ENCODE data around the gene SUN1. TPM values are rescaled to one million over a fixed set of nuclear protein-coding genes. Genes with fewer than 3 reads are reported as not detected.

Gene SUN1
- total RNA-seq, 3 donors from 2014 or later (not counting 1 experiment from before 2014, with no cell fraction given) = 40.2 to 63.5 (median 48.0) TPM

DNA sequence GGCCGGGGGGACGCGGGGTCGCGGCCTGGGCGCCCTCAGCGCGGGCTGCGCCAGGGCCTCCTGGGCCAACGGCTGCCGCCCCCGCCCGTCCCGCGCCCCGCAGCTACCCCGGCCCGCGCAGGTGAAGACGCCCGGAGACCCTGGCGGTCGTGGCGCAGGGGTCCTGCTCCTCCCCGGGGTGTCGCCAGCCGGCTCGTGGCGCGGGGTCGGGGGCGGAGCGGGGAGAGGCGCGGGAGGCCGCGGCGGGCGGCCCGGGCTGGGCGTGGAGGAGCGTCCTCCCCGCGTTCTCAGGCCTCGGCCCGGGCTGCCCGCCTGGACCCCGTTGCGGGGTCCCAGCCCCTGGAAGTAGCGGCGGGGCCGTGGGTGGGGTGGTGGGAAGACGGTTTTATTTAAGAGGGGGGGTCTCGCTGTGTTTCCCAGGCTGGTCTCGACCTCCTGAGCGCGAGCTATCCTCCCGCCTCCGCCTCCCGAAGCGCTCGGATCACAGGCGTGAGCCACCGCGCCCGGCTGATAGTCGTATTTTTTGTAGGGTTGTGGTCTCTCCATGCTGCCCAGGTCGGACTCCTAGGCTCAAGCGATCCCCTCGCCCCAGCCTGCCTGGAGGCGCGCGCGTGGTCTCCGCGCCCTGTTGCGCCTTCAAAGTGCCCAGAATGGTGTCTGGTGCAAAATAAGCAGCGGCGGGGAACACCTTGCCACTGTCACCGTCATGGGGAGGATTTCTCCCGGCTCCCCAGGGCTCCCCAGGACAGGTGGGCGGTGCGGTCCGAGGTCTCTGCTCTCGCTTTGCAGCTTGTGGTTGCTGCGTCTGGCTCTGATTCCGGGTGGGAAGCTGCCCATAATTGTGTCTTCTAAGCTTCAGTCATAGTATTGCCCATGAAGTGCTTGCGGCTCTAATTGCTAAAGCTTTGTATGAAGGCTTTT, 15.3 kb upstream of the SUN1 start:
- Mint-ChIP-seq H3K27me3 (ENCODE audit: low read depth in 2 of 2) (peaks cover 16 to 31% of the 10 kb centered on the region in 2 donors), H3K4me1 (peaks cover 38 to 44% of the 10 kb centered on the region in 2 donors), H3K4me3 (peak overlapping the region; percentile 93), H3K27ac (peak overlapping the region; percentile 72 to 84), H3K9me3 (no peaks in the 10 kb centered on the region), H3K36me3 (no peaks in the 10 kb centered on the region)
- Histone ChIP-seq H3K4me1 (ENCODE audit: control insufficient read depth, insufficient read depth, low read length) (peaks cover 37% of the 10 kb centered on the region), H3K27me3 (ENCODE audit: control insufficient read depth, insufficient read depth, low read length) (peaks cover 5% of the 10 kb centered on the region), H3K9me3 (ENCODE audit: control insufficient read depth, insufficient read depth, low read length) (no peaks in the 10 kb centered on the region), H3K4me3 (ENCODE audit: low read length) (peak overlapping the region; percentile 52), H3K27ac (ENCODE audit: low read length) (no peak overlapping the region), H3K36me3 (ENCODE audit: control insufficient read depth, insufficient read depth, low read length) (no peaks in the 10 kb centered on the region)
- WGBS (ENCODE audit: insufficient coverage) = under 1% methylated on average over 87 of the region's 88 CpGs
- intact Hi-C loops (cut with micrococcal nuclease) = no loop called here
- peak; percentile 6 to 14 (median 11) for ATAC-seq
- DNase-seq = peak in 1 of 2 donors; percentile 49
- TF ChIP-seq CTCF (IDR thresholded peaks at IDR 0.05) = no peak

GRCh38 chr7:818031-818699, 14.1 kb upstream of the SUN1 start:
- H3K36me3 ChIP-seq (ENCODE audit: control insufficient read depth, insufficient read depth, low read length) = no peaks in the 10 kb centered on the region
- H3K9me3 ChIP-seq (ENCODE audit: control insufficient read depth, insufficient read depth, low read length) = no peaks in the 10 kb centered on the region
- Mint-ChIP-seq H3K36me3 (no peaks in the 10 kb centered on the region), H3K9me3 (no peaks in the 10 kb centered on the region), H3K27ac (peak overlapping the region; percentile 72 to 84), H3K27me3 (ENCODE audit: low read depth in 2 of 2) (peaks cover 16 to 22% of the 10 kb centered on the region in 2 donors), H3K4me1 (peaks cover 34 to 36% of the 10 kb centered on the region in 2 donors), H3K4me3 (peak overlapping the region; percentile 93)
- DNase-seq (peak in 1 of 2 donors; percentile 46), ATAC-seq (no peak)
- peaks cover 4% of the 10 kb centered on the region for H3K27me3 ChIP-seq (ENCODE audit: control insufficient read depth, insufficient read depth, low read length)
- intact Hi-C loops (cut with micrococcal nuclease) = no loop called here
- TF ChIP-seq CTCF (IDR thresholded peaks at IDR 0.05) = peak; percentile 44
- H3K4me1 ChIP-seq (ENCODE audit: control insufficient read depth, insufficient read depth, low read length) = peaks cover 25% of the 10 kb centered on the region
- no peak overlapping the region for H3K4me3 ChIP-seq (ENCODE audit: low read length)
- 82% methylated on average over 7 of the region's 8 CpGs for WGBS (ENCODE audit: insufficient coverage)
- H3K27ac ChIP-seq (ENCODE audit: low read length) = no peak overlapping the region

DNA sequence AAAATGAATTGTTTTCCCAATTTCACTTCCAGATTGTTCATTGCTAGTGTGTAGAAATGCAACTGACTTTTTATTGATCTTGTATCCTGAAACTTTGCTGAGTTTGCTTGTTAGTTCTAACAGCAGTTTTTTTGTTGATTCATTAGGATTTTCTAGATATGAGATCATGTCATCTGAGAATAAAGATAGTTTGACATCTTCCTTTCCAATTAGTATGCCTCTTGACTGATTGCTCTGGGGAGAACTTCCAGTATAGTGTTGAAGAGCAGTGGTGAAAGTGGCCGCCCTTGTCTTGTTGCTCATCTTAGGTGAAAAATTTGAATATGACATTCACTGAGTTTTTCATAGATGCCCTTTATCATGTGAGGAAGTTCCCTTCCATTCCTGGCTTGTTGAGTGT, 11.9 kb upstream of the SUN1 start:
- Histone ChIP-seq H3K27me3 (ENCODE audit: control insufficient read depth, insufficient read depth, low read length) (no peaks in the 10 kb centered on the region), H3K27ac (ENCODE audit: low read length) (no peak overlapping the region), H3K9me3 (ENCODE audit: control insufficient read depth, insufficient read depth, low read length) (no peaks in the 10 kb centered on the region), H3K4me1 (ENCODE audit: control insufficient read depth, insufficient read depth, low read length) (peaks cover 14% of the 10 kb centered on the region), H3K4me3 (ENCODE audit: low read length) (no peak overlapping the region), H3K36me3 (ENCODE audit: control insufficient read depth, insufficient read depth, low read length) (no peaks in the 10 kb centered on the region)
- ATAC-seq = no peak
- DNase-seq = no peak
- H3K27me3 Mint-ChIP-seq (ENCODE audit: low read depth in 2 of 2) = peaks cover 12 to 16% of the 10 kb centered on the region in 2 donors
- intact Hi-C loops (cut with micrococcal nuclease) = no loop called here
- H3K36me3 Mint-ChIP-seq = no peaks in the 10 kb centered on the region
- no peak overlapping the region for H3K27ac Mint-ChIP-seq
- H3K9me3 Mint-ChIP-seq = no peaks in the 10 kb centered on the region
- H3K4me3 Mint-ChIP-seq = no peak overlapping the region
- no peak for TF ChIP-seq CTCF (IDR thresholded peaks at IDR 0.05)
- peaks cover 28 to 33% of the 10 kb centered on the region in 2 donors for H3K4me1 Mint-ChIP-seq
- 67% methylated on average over 1 of the region's 1 CpG for WGBS (ENCODE audit: insufficient coverage)

All from natural killer cell (primary cell).